Cardiac muscle cell (in vitro differentiated cells and primary cell): ENCODE data around the gene CRACR2B. TPM values are rescaled to one million over a fixed set of nuclear protein-coding genes. Genes with fewer than 3 reads are reported as not detected.

ENCODE experiments used
- DNase-seq, 2 donors: peaks; one replicate each; pipeline versions ENCODE4 v3.0.0 to v3.0.0-alpha.2; 2010 to 2017; ENCODE audit warnings: low read depth in 1 of 2, low spot score in 1 of 2
- H3K27ac ChIP-seq: fragments of 200-600 bp; sonication (generic); 2 replicates; pipeline ENCODE4 v1.5.1; 2016
- H3K27me3 ChIP-seq: fragments of 200-600 bp; sonication (generic); 2 replicates; pipeline ENCODE4 v1.6.0; 2016; ENCODE audit warnings: control low read depth
- H3K36me3 ChIP-seq: fragments of 200-600 bp; sonication (generic); 2 replicates; pipeline ENCODE4 v1.5.1; 2016; ENCODE audit warnings: control low read depth
- H3K4me1 ChIP-seq: fragments of 200-600 bp; sonication (generic); 2 replicates; pipeline ENCODE4 v1.8.1; 2017; ENCODE audit warnings: low read depth, mild to moderate bottlenecking, mixed run types
- H3K4me3 ChIP-seq: fragments of 200-600 bp; sonication (generic); 2 replicates; pipeline ENCODE4 v1.5.1; 2016; ENCODE audit warnings: mild to moderate bottlenecking
- H3K9me3 ChIP-seq: fragments of 200-600 bp; sonication (generic); 2 replicates; pipeline ENCODE4 v1.5.1; 2017; ENCODE audit warnings: low read depth, mild to moderate bottlenecking, control low read depth
- polyA plus RNA-seq: library from polyadenylated mRNA; unstranded; fragments of >200 nt; fragmentation: Nextera tagmentation; extraction: Ambion mirVana; gene quantifications from 2 replicates; pipeline ENCODE4 v1.2.1, GENCODE V29; 2016
- total RNA-seq: library from RNA; depleted of rRNA; stranded (reverse); fragments of >200 nt; gene quantifications from 2 replicates; pipeline ENCODE4 v1.2.3, GENCODE V29; 2016
- TF ChIP-seq, protein P1 (sequence below): IDR thresholded peaks from 2 replicates; pipeline ENCODE4 v1.5.1; 2012; ENCODE audit warnings: low read depth, mild to moderate bottlenecking, low read length

CRACR2B gene
- total and polyA plus RNA-seq, 2 experiments from 2014 or later, result 84.5 to 91.0 TPM

DNA sequence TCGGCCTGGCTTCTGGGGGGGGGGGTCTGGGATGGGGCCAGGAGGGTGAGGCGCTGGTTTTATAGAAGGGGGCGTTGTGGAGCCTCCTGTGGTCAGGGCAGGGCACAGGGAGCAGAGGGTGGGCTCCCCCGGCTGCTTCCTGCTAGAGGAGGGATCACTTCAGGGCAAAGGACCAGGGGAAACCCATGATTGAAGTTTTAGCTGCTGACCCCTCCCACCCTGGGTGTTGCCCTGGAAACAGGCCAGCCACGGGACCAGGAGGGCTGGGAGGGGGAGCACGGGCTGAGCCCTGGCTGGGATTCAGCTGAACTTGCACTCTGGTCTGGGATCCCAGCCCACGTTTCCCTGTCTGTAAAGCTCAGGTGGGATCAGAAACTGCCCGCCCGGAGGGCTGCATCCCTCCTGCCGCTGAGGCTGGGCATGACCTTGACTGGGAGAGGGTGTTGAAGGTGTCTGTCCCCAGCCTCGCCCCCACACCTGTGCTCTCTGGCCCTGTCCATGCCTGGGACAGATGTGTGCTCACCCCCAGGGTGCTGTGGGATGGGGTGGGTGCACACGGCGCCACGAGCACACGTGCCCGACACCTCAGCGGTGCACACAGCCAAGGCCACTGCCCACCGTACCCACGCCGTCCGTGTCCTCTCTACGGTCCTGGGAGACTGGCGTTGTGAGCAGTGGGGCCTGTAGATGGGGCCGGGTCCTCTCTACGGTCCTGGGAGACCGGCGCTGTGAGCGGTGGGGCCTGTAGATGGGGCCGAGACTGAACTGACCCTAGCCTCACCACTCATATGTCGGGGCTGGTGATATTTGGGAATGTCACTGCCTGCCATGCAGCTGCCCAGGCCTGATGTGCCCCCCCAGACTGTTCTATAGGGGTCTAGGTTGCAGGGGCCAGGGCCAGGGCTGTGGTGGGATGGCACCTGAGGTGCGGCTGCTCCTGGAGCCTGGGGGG, 17.2 kb downstream of the CRACR2B start:
- DNase-seq, result peak; percentile 55 to 98
- H3K36me3 ChIP-seq, result peaks cover 3% of the 10 kb centered on the region
- no peaks in the 10 kb centered on the region for H3K27me3 ChIP-seq
- H3K27ac ChIP-seq, result peak overlapping the region; percentile 89
- H3K9me3 ChIP-seq, result no peaks in the 10 kb centered on the region
- no peak overlapping the region for H3K4me3 ChIP-seq
- TF ChIP-seq, protein P1, sequence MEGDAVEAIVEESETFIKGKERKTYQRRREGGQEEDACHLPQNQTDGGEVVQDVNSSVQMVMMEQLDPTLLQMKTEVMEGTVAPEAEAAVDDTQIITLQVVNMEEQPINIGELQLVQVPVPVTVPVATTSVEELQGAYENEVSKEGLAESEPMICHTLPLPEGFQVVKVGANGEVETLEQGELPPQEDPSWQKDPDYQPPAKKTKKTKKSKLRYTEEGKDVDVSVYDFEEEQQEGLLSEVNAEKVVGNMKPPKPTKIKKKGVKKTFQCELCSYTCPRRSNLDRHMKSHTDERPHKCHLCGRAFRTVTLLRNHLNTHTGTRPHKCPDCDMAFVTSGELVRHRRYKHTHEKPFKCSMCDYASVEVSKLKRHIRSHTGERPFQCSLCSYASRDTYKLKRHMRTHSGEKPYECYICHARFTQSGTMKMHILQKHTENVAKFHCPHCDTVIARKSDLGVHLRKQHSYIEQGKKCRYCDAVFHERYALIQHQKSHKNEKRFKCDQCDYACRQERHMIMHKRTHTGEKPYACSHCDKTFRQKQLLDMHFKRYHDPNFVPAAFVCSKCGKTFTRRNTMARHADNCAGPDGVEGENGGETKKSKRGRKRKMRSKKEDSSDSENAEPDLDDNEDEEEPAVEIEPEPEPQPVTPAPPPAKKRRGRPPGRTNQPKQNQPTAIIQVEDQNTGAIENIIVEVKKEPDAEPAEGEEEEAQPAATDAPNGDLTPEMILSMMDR, result peak; percentile 1
- H3K4me1 ChIP-seq, result peaks cover 34% of the 10 kb centered on the region

DNA sequence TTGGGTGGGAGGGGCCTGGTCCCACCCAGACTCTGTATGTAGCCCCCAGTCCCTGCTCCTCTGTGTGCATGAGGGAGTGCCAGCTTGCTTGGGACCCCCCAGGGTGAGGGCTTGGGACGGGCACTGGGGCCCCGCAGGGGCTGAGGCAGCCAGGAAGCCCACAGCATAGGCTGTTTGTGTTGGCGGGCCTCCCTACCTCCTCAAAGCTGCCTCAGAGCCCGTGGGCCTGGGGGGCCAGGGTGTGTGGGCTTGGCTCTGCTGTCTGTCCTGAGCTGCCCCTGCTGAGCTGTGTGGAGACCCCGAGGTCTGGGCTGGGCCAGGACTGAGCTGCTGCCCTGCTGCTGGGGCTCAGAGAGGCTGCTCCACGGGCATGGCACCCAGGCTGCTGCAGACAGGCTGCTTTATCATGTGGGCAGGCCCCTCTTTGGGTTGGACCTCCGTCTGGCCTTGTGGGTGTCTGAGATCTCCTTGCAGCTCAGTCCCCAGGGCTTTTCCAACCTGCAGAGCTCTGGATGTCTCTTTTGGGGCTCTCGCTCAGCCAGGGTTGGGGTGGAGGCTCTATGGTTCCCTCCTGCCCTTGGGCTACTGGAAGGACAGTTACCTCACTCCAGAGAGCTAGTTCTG, 18.3 kb downstream of the CRACR2B start:
- no peaks in the 10 kb centered on the region for H3K36me3 ChIP-seq
- no peak overlapping the region for H3K27ac ChIP-seq
- TF ChIP-seq, protein P1, result no peak
- H3K4me1 ChIP-seq, result peaks cover 38% of the 10 kb centered on the region
- H3K4me3 ChIP-seq, result no peak overlapping the region
- H3K9me3 ChIP-seq, result no peaks in the 10 kb centered on the region
- peak in 1 of 2 donors; percentile 63 for DNase-seq
- no peaks in the 10 kb centered on the region for H3K27me3 ChIP-seq

DNA sequence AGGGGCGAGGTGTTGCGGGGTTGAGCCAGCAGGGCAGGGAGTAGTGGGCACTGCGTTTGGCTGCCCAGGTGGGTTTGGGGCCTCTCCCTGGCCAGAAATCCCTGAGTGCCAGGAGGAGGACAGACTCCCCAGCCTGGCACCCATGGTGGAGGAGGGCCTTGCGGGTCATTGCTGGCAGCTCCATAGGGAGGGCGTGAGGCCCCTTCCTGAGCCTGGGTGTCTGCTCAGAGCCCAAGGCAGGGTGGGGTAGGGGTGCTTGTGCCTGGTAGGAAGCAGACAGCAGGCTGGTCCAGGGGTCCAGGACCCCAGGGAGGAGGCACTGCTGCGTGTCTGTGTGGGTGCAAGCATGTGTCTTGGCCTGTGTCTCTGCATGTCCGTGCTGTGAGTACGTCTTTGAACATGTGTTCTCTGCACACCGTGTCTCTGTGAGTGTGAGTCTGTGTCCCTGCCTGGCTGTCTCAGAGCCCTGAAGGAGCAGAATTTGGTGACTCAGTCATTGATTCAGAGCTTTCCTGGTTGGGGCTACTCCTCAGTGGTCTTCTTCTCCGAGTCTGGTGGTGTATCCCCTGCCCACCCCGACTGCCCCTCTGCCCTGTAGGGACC, 18.9 kb downstream of the CRACR2B start:
- TF ChIP-seq, protein P1, result no peak
- Histone ChIP-seq H3K27me3 (no peaks in the 10 kb centered on the region), H3K36me3 (no peaks in the 10 kb centered on the region), H3K9me3 (no peaks in the 10 kb centered on the region), H3K4me1 (peaks cover 37% of the 10 kb centered on the region), H3K27ac (no peak overlapping the region), H3K4me3 (no peak overlapping the region)
- no peak for DNase-seq

- H3K4me3 ChIP-seq, result no peak overlapping the region
- TF ChIP-seq, protein P1, result no peak
- DNase-seq, result no peak
- H3K27ac ChIP-seq, result no peak overlapping the region
- no peaks in the 10 kb centered on the region for H3K9me3 ChIP-seq
- peaks cover 35% of the 10 kb centered on the region for H3K4me1 ChIP-seq
- H3K27me3 ChIP-seq, result no peaks in the 10 kb centered on the region
- no peaks in the 10 kb centered on the region for H3K36me3 ChIP-seq
Measured at GRCh38 chr11:847876-848275, 20.2 kb downstream of the CRACR2B start.

DNA sequence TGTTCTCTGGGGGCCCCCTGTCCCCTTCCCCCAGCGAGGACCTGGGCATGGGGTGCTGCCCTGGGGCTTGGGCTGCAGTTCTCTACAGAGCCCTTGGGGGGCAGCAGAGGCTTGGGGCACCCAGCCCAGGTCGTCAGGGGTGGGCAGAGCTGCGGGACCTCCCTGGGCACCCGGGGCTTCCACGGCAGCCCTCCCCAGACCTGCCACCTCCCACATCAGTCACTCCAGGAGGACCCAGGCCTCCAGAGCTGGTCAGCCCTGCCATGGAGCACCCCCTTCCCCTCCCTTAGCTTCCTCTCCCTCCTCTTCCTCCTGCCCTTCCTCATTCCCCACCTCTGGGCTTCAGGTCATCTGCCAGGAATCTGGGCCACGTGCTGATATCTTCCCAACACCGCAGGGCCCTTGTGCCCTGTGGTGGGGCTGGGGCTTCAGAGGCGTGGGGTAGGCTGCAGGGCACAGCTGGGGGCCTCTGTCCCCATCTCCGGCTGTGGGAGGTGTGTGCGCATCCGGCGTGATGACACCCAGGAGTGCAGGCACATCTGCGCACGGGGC, 20.7 kb downstream of the CRACR2B start:
- Histone ChIP-seq H3K9me3 (no peaks in the 10 kb centered on the region), H3K4me3 (no peak overlapping the region), H3K36me3 (no peaks in the 10 kb centered on the region), H3K27ac (no peak overlapping the region), H3K27me3 (no peaks in the 10 kb centered on the region), H3K4me1 (peaks cover 35% of the 10 kb centered on the region)
- peak in 1 of 2 donors; percentile 61 for DNase-seq
- TF ChIP-seq, protein P1, result peak; percentile 87
